ENCODE results near the gene NAV3.

- TF ChIP-seq CTCF (IDR thresholded peaks at IDR 0.05): no peak
- no peak for TF ChIP-seq TCF7L2 (IDR thresholded peaks at IDR 0.05; ENCODE audit: low read depth, low read length)
- TF ChIP-seq REST (IDR thresholded peaks at IDR 0.05; ENCODE audit: insufficient read depth in 1 of 2, low read depth in 2 of 2, low read length in 1 of 2): no peak
These were observed 410.8 kb downstream of the NAV3 start for GRCh38 chr12:78241446-78241845.
